PC-9 (cell line): Measurements from ENCODE around the gene FAM20B.

Experiments used
- EZH2 ChIP-seq: fragments of 200-600 bp; sonication (generic); IDR thresholded peaks from 2 replicates; pipeline ENCODE4 v1.8.0; 2017; ENCODE audit warnings: antibody characterized with exemption, low read depth
- TF ChIP-seq, protein P1 (sequence below): fragments of 200-600 bp; sonication (generic); conservative IDR thresholded peaks from 2 replicates; pipeline ENCODE4 v1.6.1; 2017; ENCODE audit warnings: mixed run types, antibody characterized with exemption, mild to moderate bottlenecking, moderate library complexity

DNA sequence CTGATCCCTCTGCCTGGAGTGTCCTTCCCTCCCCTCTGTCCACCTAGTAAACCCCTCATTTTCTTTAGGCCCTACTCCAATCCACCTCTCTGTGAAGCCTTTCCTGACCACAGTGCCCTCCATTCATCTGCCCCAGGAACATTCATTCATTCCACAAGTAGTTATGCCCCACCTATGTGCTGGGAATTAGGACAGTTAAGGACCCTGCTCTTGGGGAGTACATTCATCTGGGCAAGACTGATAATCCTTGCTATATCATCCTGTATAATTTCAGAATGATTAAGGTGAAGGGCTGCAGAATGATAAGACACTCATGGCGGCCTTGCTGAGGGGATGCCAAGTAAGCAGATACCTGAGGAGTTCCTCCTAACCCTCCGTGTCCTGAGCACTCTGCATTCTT lies 10.3 kb upstream of the FAM20B start:
- TF ChIP-seq, protein P1, sequence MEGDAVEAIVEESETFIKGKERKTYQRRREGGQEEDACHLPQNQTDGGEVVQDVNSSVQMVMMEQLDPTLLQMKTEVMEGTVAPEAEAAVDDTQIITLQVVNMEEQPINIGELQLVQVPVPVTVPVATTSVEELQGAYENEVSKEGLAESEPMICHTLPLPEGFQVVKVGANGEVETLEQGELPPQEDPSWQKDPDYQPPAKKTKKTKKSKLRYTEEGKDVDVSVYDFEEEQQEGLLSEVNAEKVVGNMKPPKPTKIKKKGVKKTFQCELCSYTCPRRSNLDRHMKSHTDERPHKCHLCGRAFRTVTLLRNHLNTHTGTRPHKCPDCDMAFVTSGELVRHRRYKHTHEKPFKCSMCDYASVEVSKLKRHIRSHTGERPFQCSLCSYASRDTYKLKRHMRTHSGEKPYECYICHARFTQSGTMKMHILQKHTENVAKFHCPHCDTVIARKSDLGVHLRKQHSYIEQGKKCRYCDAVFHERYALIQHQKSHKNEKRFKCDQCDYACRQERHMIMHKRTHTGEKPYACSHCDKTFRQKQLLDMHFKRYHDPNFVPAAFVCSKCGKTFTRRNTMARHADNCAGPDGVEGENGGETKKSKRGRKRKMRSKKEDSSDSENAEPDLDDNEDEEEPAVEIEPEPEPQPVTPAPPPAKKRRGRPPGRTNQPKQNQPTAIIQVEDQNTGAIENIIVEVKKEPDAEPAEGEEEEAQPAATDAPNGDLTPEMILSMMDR = no peak
- TF ChIP-seq EZH2 = no peak
